Measurements from ENCODE around the gene CR1L. TPM values are rescaled to one million over a fixed set of nuclear protein-coding genes. Genes with fewer than 3 reads are reported as not detected.

CR1L gene
- total and polyA plus RNA-seq, 9 of the 15 experiments (the other 6 are each of a cell fraction or from before 2014, with no cell fraction given): 10.1 to 74.8 (median 34.3) TPM

GRCh38 chr1:207649865-207650580 lies 5.1 kb downstream of the CR1L start (continued):
- TF ChIP-seq CSDE1 (IDR thresholded peaks at IDR 0.05): no peak
- TF ChIP-seq, protein P1, sequence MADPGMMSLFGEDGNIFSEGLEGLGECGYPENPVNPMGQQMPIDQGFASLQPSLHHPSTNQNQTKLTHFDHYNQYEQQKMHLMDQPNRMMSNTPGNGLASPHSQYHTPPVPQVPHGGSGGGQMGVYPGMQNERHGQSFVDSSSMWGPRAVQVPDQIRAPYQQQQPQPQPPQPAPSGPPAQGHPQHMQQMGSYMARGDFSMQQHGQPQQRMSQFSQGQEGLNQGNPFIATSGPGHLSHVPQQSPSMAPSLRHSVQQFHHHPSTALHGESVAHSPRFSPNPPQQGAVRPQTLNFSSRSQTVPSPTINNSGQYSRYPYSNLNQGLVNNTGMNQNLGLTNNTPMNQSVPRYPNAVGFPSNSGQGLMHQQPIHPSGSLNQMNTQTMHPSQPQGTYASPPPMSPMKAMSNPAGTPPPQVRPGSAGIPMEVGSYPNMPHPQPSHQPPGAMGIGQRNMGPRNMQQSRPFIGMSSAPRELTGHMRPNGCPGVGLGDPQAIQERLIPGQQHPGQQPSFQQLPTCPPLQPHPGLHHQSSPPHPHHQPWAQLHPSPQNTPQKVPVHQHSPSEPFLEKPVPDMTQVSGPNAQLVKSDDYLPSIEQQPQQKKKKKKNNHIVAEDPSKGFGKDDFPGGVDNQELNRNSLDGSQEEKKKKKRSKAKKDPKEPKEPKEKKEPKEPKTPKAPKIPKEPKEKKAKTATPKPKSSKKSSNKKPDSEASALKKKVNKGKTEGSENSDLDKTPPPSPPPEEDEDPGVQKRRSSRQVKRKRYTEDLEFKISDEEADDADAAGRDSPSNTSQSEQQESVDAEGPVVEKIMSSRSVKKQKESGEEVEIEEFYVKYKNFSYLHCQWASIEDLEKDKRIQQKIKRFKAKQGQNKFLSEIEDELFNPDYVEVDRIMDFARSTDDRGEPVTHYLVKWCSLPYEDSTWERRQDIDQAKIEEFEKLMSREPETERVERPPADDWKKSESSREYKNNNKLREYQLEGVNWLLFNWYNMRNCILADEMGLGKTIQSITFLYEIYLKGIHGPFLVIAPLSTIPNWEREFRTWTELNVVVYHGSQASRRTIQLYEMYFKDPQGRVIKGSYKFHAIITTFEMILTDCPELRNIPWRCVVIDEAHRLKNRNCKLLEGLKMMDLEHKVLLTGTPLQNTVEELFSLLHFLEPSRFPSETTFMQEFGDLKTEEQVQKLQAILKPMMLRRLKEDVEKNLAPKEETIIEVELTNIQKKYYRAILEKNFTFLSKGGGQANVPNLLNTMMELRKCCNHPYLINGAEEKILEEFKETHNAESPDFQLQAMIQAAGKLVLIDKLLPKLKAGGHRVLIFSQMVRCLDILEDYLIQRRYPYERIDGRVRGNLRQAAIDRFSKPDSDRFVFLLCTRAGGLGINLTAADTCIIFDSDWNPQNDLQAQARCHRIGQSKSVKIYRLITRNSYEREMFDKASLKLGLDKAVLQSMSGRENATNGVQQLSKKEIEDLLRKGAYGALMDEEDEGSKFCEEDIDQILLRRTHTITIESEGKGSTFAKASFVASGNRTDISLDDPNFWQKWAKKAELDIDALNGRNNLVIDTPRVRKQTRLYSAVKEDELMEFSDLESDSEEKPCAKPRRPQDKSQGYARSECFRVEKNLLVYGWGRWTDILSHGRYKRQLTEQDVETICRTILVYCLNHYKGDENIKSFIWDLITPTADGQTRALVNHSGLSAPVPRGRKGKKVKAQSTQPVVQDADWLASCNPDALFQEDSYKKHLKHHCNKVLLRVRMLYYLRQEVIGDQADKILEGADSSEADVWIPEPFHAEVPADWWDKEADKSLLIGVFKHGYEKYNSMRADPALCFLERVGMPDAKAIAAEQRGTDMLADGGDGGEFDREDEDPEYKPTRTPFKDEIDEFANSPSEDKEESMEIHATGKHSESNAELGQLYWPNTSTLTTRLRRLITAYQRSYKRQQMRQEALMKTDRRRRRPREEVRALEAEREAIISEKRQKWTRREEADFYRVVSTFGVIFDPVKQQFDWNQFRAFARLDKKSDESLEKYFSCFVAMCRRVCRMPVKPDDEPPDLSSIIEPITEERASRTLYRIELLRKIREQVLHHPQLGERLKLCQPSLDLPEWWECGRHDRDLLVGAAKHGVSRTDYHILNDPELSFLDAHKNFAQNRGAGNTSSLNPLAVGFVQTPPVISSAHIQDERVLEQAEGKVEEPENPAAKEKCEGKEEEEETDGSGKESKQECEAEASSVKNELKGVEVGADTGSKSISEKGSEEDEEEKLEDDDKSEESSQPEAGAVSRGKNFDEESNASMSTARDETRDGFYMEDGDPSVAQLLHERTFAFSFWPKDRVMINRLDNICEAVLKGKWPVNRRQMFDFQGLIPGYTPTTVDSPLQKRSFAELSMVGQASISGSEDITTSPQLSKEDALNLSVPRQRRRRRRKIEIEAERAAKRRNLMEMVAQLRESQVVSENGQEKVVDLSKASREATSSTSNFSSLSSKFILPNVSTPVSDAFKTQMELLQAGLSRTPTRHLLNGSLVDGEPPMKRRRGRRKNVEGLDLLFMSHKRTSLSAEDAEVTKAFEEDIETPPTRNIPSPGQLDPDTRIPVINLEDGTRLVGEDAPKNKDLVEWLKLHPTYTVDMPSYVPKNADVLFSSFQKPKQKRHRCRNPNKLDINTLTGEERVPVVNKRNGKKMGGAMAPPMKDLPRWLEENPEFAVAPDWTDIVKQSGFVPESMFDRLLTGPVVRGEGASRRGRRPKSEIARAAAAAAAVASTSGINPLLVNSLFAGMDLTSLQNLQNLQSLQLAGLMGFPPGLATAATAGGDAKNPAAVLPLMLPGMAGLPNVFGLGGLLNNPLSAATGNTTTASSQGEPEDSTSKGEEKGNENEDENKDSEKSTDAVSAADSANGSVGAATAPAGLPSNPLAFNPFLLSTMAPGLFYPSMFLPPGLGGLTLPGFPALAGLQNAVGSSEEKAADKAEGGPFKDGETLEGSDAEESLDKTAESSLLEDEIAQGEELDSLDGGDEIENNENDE (IDR thresholded peaks at IDR 0.05; ENCODE audit: low read depth, low read length): no peak
- TF ChIP-seq ZNF217 (CRISPR knock-in tag; IDR thresholded peaks at IDR 0.05): no peak
- peak; percentile 36; the same call in 1 of the 2 replicates for TF ChIP-seq RAD51 (IDR thresholded peaks at IDR 0.05; ENCODE audit: borderline replicate concordance, low read depth)
- TF ChIP-seq XRCC3 (IDR thresholded peaks at IDR 0.05): no peak
- TF ChIP-seq TRIM24 (IDR thresholded peaks at IDR 0.05): peak; percentile 90 to 91
- TF ChIP-seq, protein P2, sequence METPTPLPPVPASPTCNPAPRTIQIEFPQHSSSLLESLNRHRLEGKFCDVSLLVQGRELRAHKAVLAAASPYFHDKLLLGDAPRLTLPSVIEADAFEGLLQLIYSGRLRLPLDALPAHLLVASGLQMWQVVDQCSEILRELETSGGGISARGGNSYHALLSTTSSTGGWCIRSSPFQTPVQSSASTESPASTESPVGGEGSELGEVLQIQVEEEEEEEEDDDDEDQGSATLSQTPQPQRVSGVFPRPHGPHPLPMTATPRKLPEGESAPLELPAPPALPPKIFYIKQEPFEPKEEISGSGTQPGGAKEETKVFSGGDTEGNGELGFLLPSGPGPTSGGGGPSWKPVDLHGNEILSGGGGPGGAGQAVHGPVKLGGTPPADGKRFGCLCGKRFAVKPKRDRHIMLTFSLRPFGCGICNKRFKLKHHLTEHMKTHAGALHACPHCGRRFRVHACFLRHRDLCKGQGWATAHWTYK (CRISPR knock-in tag; IDR thresholded peaks at IDR 0.05): 0 out of 2 replicates have a peak, but pooled peaks have one; percentile 17
- no peak for TF ChIP-seq KHSRP (IDR thresholded peaks at IDR 0.05)
- peak; percentile 58; the same call in 1 of the 2 replicates for TF ChIP-seq MEF2A (IDR thresholded peaks at IDR 0.05; ENCODE audit: control insufficient read depth, low read depth, low read length)
- peak; percentile 28; the same call in 1 of the 2 replicates for TF ChIP-seq MAFK (IDR thresholded peaks at IDR 0.05; ENCODE audit: low read length)
- TF ChIP-seq, protein P3, sequence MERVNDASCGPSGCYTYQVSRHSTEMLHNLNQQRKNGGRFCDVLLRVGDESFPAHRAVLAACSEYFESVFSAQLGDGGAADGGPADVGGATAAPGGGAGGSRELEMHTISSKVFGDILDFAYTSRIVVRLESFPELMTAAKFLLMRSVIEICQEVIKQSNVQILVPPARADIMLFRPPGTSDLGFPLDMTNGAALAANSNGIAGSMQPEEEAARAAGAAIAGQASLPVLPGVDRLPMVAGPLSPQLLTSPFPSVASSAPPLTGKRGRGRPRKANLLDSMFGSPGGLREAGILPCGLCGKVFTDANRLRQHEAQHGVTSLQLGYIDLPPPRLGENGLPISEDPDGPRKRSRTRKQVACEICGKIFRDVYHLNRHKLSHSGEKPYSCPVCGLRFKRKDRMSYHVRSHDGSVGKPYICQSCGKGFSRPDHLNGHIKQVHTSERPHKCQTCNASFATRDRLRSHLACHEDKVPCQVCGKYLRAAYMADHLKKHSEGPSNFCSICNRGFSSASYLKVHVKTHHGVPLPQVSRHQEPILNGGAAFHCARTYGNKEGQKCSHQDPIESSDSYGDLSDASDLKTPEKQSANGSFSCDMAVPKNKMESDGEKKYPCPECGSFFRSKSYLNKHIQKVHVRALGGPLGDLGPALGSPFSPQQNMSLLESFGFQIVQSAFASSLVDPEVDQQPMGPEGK (CRISPR knock-in tag; IDR thresholded peaks at IDR 0.05; ENCODE audit: borderline replicate concordance): no peak
- peak; percentile 68; the same call in 1 of the 2 replicates for TF ChIP-seq ZNF589 (CRISPR knock-in tag; IDR thresholded peaks at IDR 0.05; ENCODE audit: low read depth)

Measured in K562 (cell line).